ENCODE measurements around the gene SMPDL3A.

SMPDL3A gene

DNA sequence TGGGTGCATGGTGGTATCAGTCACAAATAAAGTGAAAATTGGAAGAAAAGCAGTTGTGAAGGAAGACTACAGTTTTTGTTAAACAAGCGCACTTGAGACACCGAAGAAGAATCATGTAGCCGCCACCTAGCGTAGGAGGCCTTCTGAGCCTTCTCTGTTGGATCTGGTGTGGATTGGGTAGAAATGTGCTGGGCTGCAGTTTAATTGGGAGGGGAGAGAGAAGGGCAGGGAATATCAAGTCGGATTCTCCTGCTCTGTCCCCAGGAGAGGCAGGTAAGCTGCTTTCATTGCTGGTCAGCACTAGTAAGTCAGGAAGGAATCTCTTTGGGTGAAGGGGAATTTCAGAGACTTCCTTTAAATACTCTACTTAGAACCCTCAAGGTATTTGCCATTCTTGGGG is 10.8 kb upstream of the SMPDL3A start:
- no peak for DNase-seq (ENCODE audit: low spot score)

DNA sequence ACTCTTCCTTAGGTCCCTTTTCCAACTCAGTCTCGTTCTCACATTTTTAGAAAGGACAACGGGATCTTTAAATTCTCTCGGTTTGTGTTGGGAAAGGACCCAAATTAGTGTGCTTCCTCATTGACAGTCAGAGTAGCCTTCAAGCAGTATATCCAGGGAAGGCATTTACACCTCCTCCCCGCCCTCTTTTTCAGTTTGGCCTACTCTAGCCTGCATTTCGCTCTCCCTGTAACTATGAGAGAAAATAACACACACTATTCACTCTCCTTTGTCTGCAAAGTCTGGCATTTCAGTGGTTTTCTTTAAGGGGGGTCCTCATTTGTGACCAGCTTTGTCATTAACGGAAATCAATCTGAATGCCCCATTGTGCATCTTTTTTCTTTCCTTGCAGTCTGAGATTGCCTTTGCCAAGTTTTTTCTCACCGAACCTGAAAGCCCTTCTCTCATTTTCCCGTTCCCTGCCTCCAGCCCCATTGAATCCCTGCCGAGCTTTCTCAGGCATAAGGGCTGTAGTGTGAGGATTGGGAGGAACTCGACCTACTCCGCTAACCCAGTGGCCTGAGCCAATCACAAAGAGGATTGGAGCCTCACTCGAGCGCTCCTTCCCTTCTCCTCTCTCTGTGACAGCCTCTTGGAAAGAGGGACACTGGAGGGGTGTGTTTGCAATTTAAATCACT is 9.9 kb upstream of the SMPDL3A start:
- no peak for DNase-seq (ENCODE audit: low spot score)

DNA sequence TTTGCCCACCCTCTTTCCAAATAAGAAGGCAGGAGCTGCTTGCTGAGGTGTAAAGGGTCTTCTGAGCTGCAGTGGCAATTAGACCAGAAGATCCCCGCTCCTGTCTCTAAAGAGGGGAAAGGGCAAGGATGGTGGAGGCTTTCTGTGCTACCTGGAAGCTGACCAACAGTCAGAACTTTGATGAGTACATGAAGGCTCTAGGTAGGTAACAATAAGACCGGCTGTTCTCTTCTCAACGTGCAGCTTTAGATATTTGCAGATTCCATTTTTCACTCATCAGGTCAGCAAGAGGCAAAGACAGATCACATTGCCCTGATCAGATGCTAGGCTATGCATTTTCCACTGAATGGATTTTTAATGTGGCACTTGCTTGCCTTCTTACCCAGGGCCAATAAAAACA is 9.4 kb upstream of the SMPDL3A start, which contains the start of gene FABP7:
Gene FABP7, plus strand, starts transcription at position 50 of the 400 bp plus-strand sequence. Its CDS starts 79 bp downstream, at position 129.
- DNase-seq (ENCODE audit: low spot score): no peak

DNA sequence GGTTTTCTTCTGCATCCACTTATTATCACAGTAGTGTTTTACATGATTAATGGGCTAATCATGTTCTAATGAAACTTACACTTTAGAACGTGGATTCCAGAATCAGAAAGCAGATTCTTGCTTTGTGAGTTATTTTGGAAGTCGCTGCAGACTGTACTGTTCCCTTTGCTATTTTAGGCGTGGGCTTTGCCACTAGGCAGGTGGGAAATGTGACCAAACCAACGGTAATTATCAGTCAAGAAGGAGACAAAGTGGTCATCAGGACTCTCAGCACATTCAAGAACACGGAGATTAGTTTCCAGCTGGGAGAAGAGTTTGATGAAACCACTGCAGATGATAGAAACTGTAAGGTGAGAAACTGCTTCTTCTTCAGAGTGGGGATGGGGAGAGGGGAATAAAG is 8.9 kb upstream of the SMPDL3A start:
- no peak for DNase-seq (ENCODE audit: low spot score)

DNA sequence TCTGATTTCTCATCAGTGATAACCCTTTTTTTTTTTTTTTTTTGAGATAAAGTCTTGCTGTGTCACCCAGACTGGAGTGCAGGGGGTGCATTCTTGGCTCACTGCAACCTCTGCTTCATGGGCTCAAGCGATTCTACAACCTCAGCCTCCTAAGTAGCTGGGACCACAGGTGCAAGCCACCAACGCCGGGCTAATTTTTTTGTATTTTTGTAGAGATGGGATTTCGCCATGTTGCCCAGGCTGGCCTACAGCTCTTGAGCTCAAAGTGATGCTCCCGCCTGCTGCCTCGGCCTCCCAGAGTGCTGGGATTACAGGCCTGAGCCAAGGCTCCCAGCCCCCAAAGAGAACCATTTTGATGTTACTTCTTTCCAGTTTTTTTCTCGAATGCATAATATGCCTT is 7.3 kb upstream of the SMPDL3A start:
- DNase-seq (ENCODE audit: low spot score): no peak

DNA sequence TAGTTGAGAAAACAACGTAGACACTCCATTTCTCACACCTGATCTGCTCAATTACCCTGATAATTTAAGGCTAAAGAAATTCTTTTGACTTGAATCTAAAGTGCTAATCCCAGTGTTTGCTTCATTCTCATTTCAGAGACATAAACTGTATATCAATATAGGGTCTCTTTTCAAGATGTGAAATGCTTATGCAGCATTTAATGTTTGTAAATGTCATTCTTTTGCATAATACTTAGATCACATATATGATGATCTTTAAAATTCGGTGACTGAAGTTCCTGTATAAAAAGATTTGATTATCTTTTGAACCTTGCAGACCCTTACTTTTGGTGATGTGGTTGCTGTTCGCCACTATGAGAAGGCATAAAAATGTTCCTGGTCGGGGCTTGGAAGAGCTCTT is 5.7 kb upstream of the SMPDL3A start:
- no peak for DNase-seq (ENCODE audit: low spot score)

DNA sequence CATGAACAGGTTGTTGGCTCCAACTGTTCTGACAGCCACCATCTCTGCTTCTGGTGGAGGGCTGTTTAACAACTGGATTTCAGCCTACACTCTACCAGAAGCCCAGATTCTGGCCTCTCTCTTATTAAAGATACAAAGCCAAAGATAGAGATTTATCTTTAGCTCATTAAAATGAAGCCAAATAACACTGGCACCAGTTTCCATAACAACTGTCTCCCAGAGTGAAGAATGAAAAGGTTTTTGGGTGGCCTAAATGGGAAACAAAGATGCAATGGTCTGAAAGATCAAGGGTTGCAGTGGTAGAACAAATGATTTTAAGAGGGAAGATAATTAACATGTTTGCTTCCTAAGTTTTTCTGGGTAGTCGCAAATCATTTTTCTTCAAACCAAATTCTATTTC is 3.2 kb upstream of the SMPDL3A start:
- DNase-seq (ENCODE audit: low spot score): no peak

DNA sequence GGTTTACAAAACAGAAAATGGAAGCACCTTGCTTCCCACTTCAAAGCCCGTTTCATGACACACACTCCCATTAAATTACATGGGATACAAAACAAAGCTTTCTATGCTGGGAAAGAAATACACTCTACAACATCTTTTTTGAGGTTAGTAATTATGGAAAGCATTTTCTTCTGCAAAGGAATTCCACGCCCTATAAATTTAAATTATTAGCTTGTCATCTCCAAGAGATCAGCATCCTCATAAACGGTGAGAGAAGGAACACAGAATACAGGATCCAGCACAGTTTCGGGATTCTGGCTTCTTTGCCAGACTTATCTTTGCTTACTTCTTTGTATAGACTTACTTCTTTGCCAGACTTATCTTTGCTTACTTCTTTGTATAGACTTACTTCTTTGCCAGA is 1.3 kb upstream of the SMPDL3A start:
- DNase-seq (ENCODE audit: low spot score): no peak

DNA sequence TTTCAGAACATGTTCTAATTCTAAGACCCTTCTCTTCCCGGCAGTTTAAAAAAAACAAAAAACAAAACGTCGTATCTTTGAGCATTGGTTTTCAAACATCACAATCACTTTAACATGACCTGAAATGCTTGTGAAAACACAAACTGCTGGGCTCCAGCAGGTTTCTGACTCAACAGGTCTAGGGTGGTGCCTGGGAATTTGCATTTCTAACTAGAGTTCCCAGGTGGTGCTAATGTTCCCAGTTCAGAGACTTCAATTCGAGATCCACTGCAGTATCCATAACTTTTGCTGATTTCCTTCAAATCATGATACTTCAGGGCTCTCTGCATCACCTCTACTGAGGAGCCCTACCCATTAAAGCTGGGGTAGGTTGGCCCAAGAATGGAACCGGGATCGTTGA is 850 bp upstream of the SMPDL3A start:
- no peak for DNase-seq (ENCODE audit: low spot score)

DNA sequence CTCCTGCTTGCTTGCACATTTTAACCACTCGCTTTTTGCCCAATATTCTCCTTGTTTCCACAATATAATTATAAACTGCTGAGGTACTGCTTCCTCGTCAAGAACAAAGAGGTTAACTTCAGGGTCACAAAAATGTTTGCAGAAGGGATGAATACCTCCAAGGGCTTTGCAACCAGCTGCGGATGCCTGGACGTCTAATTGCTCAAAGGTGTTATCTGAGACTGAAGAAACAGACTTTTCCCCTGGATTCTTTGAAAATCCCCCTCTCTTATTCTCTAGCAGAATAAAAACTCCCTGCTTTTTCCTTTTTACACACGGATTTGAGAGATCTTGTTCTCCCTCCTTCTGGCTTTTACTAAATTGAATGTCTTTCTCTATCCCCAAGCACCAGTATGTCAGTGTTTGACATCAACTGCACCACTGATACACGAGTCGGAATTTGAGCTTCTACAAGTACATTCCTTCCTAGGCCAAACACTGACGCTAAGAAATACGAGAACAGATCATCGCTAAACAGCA is 336 bp upstream of the SMPDL3A start:
- DNase-seq (ENCODE audit: low spot score): no peak

DNA sequence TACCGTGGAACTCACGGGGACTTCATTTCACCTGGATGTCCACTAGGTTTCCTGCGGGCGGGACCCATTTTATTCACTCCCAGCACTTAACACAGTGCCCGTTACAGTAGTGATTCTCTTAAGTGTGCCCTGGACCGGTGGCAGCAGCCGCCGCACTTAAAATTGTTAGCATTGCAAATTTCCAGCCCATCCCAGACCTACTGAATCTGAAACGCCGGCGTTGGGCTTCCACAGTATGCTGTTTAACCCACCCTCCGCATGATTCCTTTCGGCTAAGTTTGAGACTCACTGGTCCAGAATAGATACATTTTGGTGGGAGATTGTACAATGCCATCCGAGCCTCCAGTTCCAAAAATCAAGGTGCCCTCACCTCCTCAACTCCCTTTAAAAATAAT is 967 bp downstream of the SMPDL3A start:
- no peak for DNase-seq (ENCODE audit: low spot score)

DNA sequence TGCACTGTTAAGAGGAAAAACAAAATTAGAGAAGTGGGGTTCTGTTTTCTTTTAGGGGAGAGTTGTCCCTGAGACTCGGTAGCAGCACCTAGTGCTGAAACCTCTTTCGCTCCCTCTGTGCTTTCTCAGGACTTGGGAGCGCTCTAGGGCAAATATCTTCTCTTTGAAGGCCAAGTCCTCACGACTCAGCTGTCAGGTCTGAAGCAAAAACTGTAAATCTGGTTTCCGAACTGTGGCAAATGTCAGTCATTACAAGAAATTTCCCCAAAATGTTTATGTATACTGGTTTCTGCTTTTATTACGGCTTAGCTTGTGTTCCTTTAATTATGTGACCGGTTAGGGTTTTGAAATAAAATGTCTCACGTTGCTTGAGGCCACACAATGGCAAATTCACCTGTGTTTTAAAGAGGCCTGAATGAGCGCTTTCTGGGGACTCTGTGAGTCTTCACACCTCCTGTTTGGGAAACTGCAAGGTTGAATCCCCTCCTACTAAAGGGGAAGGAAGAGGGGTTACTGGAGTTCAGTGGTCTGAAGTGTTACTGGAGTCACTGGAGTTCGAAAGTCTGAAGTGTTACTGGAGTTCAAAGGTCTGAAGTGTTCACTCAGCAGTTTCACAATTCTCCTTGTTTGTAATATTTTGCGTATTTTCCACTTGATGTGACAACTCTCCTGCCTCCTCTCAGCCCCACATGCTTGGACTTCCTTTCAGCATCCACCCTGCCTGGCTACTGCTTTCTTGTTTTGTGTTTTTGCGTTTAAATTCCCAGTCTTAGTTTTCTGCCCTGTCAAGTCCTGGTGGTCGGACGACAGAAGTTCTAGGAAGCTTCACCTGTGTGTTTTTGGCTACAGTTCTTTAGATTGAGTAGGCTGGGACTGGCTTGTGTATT is 1.6 kb downstream of the SMPDL3A start:
- DNase-seq (ENCODE audit: low spot score): no peak

DNA sequence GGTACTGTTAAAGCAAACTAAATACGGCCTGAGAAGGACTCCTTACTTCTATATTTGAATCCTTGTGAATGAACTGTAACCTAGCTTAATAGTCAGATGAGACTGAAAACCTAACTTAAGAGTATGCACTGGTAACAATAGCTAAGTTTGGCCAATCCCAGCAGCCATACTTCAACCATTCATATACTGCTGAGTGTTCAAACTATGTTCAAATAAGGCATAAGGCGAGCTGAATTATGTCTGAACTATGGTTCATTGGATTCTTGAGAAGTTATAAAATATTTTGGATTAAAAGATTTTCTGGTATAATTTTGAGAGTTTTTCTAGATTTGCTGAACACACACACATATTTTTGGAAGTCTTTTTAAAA is 2.2 kb downstream of the SMPDL3A start:
- DNase-seq (ENCODE audit: low spot score): no peak

DNA sequence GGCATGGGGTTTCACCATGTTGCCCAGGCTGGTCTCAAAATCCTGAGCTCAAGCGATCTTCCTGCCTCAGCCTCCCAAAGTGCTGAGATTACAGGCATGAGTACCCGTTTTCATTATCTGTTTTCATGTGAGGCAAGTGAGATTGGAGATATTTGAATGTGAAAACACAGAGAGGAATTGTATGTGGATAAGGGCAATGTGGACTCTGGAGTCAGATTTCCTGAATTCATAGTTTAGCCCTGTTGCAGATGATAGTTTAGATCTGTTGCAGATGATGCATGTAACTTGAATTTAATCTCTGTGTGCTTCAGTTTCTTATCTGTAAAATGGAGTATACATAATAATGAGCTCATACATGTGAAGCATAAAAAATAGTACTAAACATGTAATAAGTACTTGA is 3.7 kb downstream of the SMPDL3A start:
- DNase-seq (ENCODE audit: low spot score): no peak

DNA sequence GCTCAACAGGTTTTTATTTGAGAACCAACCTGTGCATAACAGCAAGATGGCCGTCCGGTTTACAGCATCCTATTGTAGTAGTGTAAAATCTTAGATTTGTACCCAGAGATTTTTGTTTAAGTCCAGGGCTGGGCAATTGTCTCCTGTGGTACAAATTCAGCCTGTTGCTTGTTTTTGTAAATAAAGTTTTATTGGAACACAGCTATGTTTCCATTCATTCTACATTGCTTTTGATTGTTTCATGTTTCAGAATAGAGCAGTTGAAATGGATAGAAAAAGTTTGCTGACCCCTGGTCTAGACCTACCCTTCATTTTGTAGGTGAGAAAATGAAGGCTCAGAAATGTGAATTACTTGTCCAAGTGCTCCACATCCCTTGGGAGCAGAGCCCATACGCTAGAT is 8.5 kb downstream of the SMPDL3A start:
- no peak for DNase-seq (ENCODE audit: low spot score)

DNA sequence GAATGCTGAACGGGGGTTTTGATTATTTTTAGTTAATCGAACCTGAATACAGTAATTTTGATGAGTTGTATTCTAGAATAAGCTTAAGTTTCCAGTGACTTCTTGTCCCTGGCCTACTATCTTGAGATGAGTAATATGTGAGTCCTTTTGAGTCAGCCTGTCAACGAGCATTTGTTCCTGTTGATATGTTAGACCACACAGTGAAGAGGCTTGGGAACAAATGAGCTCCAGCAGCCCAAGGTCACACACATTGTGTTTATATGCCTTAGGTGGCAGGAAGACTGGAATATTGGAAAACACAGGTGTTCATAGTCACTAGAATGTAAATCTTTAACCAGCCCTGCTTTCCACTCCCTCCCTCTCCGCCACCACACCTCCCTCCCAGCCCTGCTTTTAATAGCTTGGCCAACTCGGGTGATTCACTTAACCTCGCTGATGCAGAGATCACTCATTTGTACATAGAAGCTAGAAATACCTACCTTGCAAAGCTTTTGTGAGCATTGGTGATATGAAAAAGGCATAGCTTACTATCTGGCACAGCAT is 9.1 kb downstream of the SMPDL3A start:
- no peak for DNase-seq (ENCODE audit: low spot score)

DNA sequence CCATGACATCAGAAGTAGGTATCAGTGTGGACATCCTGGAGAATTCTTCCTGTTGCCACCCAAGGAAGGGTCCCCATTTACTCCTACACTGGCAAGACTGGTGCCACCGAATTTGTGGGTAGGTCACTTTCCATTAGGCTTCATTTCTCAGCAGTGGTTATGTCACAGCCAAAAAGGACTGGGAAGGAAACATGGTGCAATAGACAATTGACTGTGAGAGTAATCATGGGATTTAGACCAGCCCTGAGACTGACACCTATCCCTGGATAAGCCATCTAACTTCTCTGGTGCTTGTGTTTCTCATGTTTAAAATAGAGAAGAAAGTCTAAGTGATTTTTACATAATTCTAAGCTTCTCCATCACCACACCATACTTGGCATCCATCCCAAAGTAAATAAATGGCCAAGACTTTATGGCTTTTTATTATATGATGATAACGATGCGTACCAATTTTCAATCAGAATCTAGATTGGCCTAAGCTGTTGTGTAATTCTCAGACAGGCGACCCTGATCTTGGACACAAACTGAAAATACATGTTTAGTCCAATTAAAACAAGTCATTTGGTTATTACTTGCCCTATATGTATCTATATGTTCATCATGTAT is 10.2 kb downstream of the SMPDL3A start:
- no peak for DNase-seq (ENCODE audit: low spot score)

DNA sequence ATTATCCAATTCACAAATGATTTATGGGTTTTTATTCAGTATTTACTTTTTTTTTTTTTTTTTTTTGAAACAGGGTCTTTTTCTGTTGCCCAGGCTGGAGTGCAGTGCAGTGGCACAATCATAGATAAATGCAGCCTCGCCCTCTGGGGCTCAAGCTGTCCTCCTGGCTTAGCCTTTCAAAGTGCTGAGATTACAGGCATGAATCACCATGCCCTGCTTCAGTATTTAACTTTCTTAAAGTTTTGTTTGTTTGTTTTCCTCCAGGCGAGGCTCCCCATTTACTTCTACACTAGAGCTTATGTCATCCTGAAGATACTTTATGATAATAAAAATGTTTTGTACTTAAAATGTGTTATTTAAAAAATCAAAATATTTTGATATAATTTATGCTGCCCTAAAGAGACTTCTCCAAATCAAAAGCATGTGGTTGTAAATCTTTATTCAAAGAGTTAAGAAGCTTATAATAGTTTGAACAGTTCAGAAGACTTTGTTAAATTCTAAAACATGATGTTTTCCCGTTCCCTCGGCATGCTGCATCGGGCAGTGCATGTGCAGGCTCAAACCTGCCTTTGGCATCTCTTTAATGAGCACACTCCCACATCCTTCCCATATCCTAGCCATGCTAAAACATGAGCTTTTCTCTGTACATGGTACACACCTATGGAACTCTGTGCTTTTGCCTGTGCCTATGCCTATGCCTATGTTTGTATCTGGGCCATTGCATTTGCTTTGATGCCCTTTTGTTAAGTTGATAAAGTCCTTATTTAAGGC is 11.0 kb downstream of the SMPDL3A start:
- DNase-seq (ENCODE audit: low spot score): no peak

DNA sequence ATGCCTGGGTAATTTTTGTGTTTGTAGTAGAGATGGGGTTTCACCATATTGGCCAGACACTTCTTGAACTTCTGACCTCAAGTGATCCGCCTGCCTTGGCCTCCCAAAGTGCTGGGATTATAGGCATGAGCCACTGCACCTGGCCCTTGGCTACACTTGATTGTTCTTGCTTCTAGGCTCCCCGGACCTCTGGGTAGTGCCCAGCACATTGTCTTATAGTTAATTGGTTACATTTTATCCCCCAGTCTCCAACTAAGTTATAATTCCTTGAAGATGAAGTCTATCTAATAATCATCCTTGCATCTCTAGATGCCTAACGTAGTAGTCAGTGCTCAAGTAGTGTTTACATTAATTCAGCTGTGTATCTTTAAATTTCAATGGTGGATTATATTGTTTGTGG is 11.8 kb downstream of the SMPDL3A start:
- no peak for DNase-seq (ENCODE audit: low spot score)

DNA sequence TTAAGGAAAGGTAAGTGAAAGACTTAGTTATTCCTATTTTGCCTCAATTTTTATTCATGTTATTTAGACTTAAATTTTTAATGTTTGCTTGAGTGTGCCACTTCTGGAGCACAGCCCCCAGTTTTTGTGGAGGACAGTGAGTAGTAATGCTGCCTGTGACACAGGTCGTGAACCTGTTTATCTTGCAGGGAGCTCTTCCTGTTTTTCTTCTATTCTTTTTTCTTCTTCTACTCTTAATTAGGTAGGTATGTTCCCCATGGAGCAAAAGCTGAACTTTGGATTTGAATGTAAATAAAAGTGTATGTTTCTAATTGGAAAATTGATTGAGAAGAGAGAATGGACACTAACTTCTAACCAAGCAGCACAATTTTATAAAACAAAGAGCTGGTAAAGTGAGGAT is 12.3 kb downstream of the SMPDL3A start:
- no peak for DNase-seq (ENCODE audit: low spot score)

DNA sequence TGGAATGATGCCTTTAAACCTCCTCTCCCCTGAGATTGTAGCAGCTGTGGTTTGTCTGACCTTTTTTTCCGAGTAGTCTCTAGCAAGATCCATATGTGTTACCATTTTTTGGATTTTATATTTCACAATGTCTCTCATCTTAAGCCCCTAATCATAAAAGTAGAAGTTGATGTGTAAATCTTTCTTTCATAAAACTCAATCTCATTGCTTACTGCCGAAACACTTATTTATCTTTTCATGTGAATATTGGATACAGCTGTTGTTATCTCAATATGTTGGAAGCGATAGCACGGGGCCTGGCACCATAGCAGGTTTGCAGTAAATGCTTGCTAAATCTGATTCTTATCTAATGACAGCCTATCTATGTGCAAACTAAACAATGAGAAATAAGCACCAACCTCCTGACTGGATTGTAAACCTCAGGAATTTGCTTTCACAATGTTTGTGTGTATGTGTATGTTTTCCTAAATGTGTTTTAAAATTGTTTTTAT is 14.2 kb downstream of the SMPDL3A start:
- no peak for DNase-seq (ENCODE audit: low spot score)

All from CD4-positive, alpha-beta T cell treated with Interleukin-2 at 100 ng/mL for 4 hours (primary cell).